Measurements from ENCODE around the gene SEMA6A. TPM values are rescaled to one million over a fixed set of nuclear protein-coding genes. Genes with fewer than 3 reads are reported as not detected.
A peak's percentile ranks its signal among the peaks of the same experiment; 100 is the strongest.

The SEMA6A gene
- total RNA-seq, 1 experiment from 2014 or later, result 406 TPM

GRCh38 chr5:116622375-116623050, 47.9 kb upstream of the SEMA6A start:
- H3K4me3 Mint-ChIP-seq, result no peak overlapping the region
- peaks cover 41% of the 10 kb centered on the region for H3K4me1 Mint-ChIP-seq
- TF ChIP-seq MYBL2 (CRISPR knock-in tag; IDR thresholded peaks at IDR 0.05), result no peak
- no peak for TF ChIP-seq ZNF219 (CRISPR knock-in tag; IDR thresholded peaks at IDR 0.05; ENCODE audit: borderline replicate concordance)
- TF ChIP-seq ESRRA (CRISPR knock-in tag; IDR thresholded peaks at IDR 0.05; ENCODE audit: borderline replicate concordance), result no peak
- no peak for TF ChIP-seq ZNF396 (CRISPR knock-in tag; IDR thresholded peaks at IDR 0.05; ENCODE audit: borderline replicate concordance)
- no peak for TF ChIP-seq PRDM15 (CRISPR knock-in tag; IDR thresholded peaks at IDR 0.05)
- no peak for TF ChIP-seq CDX4 (CRISPR knock-in tag; IDR thresholded peaks at IDR 0.05; ENCODE audit: borderline replicate concordance)
- ATAC-seq (no peak), DNase-seq (ENCODE audit: low spot score) (no peak)
- no peaks in the 10 kb centered on the region for H3K9me3 Mint-ChIP-seq
- H3K36me3 Mint-ChIP-seq, result no peaks in the 10 kb centered on the region; the same call in 1 of the 2 replicates
- H3K27me3 Mint-ChIP-seq (ENCODE audit: low read depth), result peaks cover 3% of the 10 kb centered on the region; the same call in 1 of the 2 replicates
- ChIA-PET CTCF (no interaction called here), POLR2A (no interaction called here)
- H3K27ac Mint-ChIP-seq, result no peak overlapping the region

- CTCF ChIA-PET, result interaction anchor here (0.7 to 1.0 kb wide), 2 partner anchors 16 to 407 kb away, joined by 4 to 5 read pairs; no protein-coding TSS in a partner anchor
- DNase-seq (ENCODE audit: low spot score), result no peak
These were observed 47.0 kb upstream of the SEMA6A start for GRCh38 chr5:116621599-116621998.

GRCh38 chr5:116616876-116617275, 42.3 kb upstream of the SEMA6A start:
- ATAC-seq (no peak), DNase-seq (ENCODE audit: low spot score) (no peak)
- no peaks in the 10 kb centered on the region; the same call in 1 of the 2 replicates for H3K36me3 Mint-ChIP-seq
- TF ChIP-seq ZNF671 (CRISPR knock-in tag; IDR thresholded peaks at IDR 0.05) (no peak), TCF7 (CRISPR knock-in tag; IDR thresholded peaks at IDR 0.05; ENCODE audit: low read depth) (no peak), ATF3 (CRISPR knock-in tag; conservative IDR thresholded peaks at IDR 0.05) (no peak), JAZF1 (CRISPR knock-in tag; IDR thresholded peaks at IDR 0.05) (no peak)
- H3K4me3 Mint-ChIP-seq, result no peak overlapping the region
- ChIA-PET CTCF (no interaction called here), POLR2A (no interaction called here)
- no peaks in the 10 kb centered on the region for H3K27me3 Mint-ChIP-seq (ENCODE audit: low read depth)
- H3K9me3 Mint-ChIP-seq, result no peaks in the 10 kb centered on the region
- H3K4me1 Mint-ChIP-seq, result peaks cover 27% of the 10 kb centered on the region
- no peak overlapping the region for H3K27ac Mint-ChIP-seq

More at GRCh38 chr5:116621599-116621998, 47.0 kb upstream of the SEMA6A start:
- Mint-ChIP-seq H3K36me3 (no peaks in the 10 kb centered on the region; the same call in 1 of the 2 replicates), H3K27me3 (ENCODE audit: low read depth) (peaks cover 3% of the 10 kb centered on the region; the same call in 1 of the 2 replicates), H3K9me3 (no peaks in the 10 kb centered on the region), H3K4me3 (no peak overlapping the region), H3K27ac (no peak overlapping the region), H3K4me1 (peaks cover 36% of the 10 kb centered on the region)
- POLR2A ChIA-PET, result interaction anchor here (0.7 kb wide), 1 partner anchor 15 kb away, joined by 9 read pairs; no protein-coding TSS in a partner anchor
- ATAC-seq, result peak; percentile 61
- TF ChIP-seq, protein P1, sequence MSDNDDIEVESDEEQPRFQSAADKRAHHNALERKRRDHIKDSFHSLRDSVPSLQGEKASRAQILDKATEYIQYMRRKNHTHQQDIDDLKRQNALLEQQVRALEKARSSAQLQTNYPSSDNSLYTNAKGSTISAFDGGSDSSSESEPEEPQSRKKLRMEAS (CRISPR knock-in tag; IDR thresholded peaks at IDR 0.05), result no peak
- no peak for TF ChIP-seq KAT7 (CRISPR knock-in tag; IDR thresholded peaks at IDR 0.05; ENCODE audit: borderline replicate concordance)
- TF ChIP-seq ZNF396 (CRISPR knock-in tag; IDR thresholded peaks at IDR 0.05; ENCODE audit: borderline replicate concordance), result no peak
- no peak for TF ChIP-seq CBFB (CRISPR knock-in tag; IDR thresholded peaks at IDR 0.05; ENCODE audit: low read depth)
- TF ChIP-seq, protein P2, sequence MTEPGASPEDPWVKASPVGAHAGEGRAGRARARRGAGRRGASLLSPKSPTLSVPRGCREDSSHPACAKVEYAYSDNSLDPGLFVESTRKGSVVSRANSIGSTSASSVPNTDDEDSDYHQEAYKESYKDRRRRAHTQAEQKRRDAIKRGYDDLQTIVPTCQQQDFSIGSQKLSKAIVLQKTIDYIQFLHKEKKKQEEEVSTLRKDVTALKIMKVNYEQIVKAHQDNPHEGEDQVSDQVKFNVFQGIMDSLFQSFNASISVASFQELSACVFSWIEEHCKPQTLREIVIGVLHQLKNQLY (CRISPR knock-in tag; IDR thresholded peaks at IDR 0.05), result no peak
